Fibroblast of pulmonary artery (primary cell): ENCODE measurements around the gene ACCSL.

Experiments
- DNase-seq: peaks from one replicate; pipeline ENCODE4 v3.0.0-alpha.2; 2010; ENCODE audit warnings: low read depth
- H3K4me3 ChIP-seq: replicated peaks from 2 replicates; pipeline ENCODE4 v1.5.1; 2011; ENCODE audit warnings: low read depth, mild to moderate bottlenecking, control low read depth, low read length, moderate library complexity
- TF ChIP-seq, protein P1 (sequence below): IDR thresholded peaks from 2 replicates; pipeline ENCODE4 v1.5.1; 2011; ENCODE audit warnings: mild to moderate bottlenecking, control low read depth, low read length, inconsistent platforms; ENCODE audit errors: missing control alignments

Gene ACCSL

GRCh38 chr11:44033856-44034255, 13.9 kb upstream of the ACCSL start:
- no peak overlapping the region for H3K4me3 ChIP-seq
- TF ChIP-seq, protein P1, sequence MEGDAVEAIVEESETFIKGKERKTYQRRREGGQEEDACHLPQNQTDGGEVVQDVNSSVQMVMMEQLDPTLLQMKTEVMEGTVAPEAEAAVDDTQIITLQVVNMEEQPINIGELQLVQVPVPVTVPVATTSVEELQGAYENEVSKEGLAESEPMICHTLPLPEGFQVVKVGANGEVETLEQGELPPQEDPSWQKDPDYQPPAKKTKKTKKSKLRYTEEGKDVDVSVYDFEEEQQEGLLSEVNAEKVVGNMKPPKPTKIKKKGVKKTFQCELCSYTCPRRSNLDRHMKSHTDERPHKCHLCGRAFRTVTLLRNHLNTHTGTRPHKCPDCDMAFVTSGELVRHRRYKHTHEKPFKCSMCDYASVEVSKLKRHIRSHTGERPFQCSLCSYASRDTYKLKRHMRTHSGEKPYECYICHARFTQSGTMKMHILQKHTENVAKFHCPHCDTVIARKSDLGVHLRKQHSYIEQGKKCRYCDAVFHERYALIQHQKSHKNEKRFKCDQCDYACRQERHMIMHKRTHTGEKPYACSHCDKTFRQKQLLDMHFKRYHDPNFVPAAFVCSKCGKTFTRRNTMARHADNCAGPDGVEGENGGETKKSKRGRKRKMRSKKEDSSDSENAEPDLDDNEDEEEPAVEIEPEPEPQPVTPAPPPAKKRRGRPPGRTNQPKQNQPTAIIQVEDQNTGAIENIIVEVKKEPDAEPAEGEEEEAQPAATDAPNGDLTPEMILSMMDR: no peak
- DNase-seq: no peak

DNA sequence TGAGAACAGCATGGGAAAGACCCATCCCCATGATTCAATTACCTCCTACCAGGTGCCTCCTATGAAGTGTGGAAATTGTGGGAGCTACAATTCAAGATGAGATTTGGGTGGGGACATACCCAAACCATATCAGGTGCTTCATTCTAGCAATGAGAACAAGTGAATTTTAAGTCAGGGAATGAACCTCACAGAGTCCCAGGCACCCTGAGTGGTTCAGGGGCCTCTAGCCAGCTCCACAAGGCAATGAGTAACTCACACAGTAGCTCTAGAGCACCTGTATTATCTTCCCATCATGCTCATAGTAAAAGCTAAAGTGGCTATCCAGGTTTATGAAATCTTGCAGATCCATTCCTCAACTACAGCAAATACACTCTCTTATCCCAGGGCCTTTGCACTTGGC, 13.1 kb upstream of the ACCSL start:
- no peak overlapping the region for H3K4me3 ChIP-seq
- TF ChIP-seq, protein P1: no peak
- no peak for DNase-seq

- H3K4me3 ChIP-seq: no peak overlapping the region
- TF ChIP-seq, protein P1: peak; percentile 91
- DNase-seq: peak; percentile 92
These were observed 10.7 kb upstream of the ACCSL start for GRCh38 chr11:44036811-44037657.

GRCh38 chr11:44037658-44037998, 10.2 kb upstream of the ACCSL start:
- H3K4me3 ChIP-seq: no peak overlapping the region
- DNase-seq: no peak
- TF ChIP-seq, protein P1: no peak

GRCh38 chr11:44043157-44043556, 4.6 kb upstream of the ACCSL start:
- DNase-seq: no peak
- no peak overlapping the region for H3K4me3 ChIP-seq
- TF ChIP-seq, protein P1: no peak

- TF ChIP-seq, protein P1: no peak
- H3K4me3 ChIP-seq: no peak overlapping the region
- no peak for DNase-seq
These were observed 1.6 kb upstream of the ACCSL start for GRCh38 chr11:44046182-44046581.

- no peak for DNase-seq
- TF ChIP-seq, protein P1: no peak
- H3K4me3 ChIP-seq: no peak overlapping the region
These were observed 483 bp upstream of the ACCSL start for GRCh38 chr11:44047298-44047697.
